HG02610 (cell line): ENCODE measurements around the gene SEC11A.
"Not testable (repeated sequence)": the region's sequence is repeated elsewhere in the genome, so short reads cannot be mapped to it uniquely, and the experiment has no call there.

Experiments used
- ATAC-seq: cut with Tn5 transposase; IDR thresholded peaks from one replicate; pipeline ENCODE4 v1.9.1; 2021; ENCODE audit warnings: mild to moderate bottlenecking, moderate library complexity; ENCODE audit not compliant: unreplicated experiment

Gene SEC11A

GRCh38 chr15:84645997-84646396 is 69.9 kb downstream of the SEC11A start:
- ATAC-seq, result no peak

- ATAC-seq, result no peak
These were observed 70.4 kb downstream of the SEC11A start for GRCh38 chr15:84645496-84645895.

GRCh38 chr15:84643838-84644237 is 72.1 kb downstream of the SEC11A start:
- no peak for ATAC-seq

GRCh38 chr15:84642640-84643039 is 73.3 kb downstream of the SEC11A start:
- not testable (repeated sequence) for ATAC-seq

- not testable (repeated sequence) for ATAC-seq
These were observed 74.1 kb downstream of the SEC11A start for GRCh38 chr15:84641871-84642270.

GRCh38 chr15:84638103-84638502 is 77.8 kb downstream of the SEC11A start:
- ATAC-seq, result no peak

- ATAC-seq, result no peak
These were observed 81.6 kb downstream of the SEC11A start for GRCh38 chr15:84634228-84634837.

GRCh38 chr15:84633311-84634227 is 82.4 kb downstream of the SEC11A start:
- ATAC-seq, result peak; percentile 34

GRCh38 chr15:84631706-84632272 is 84.2 kb downstream of the SEC11A start:
- ATAC-seq, result no peak

GRCh38 chr15:84629033-84629432 is 86.9 kb downstream of the SEC11A start:
- no peak for ATAC-seq

GRCh38 chr15:84625123-84625522 is 90.8 kb downstream of the SEC11A start:
- ATAC-seq, result no peak

- ATAC-seq, result no peak
These were observed 91.6 kb downstream of the SEC11A start for GRCh38 chr15:84624359-84624758.

- ATAC-seq, result no peak
These were observed 94.5 kb downstream of the SEC11A start for GRCh38 chr15:84621358-84621979.

- no peak for ATAC-seq
These were observed 95.3 kb downstream of the SEC11A start for GRCh38 chr15:84620626-84621025.
